Endodermal cell (in vitro differentiated cells): ENCODE data around the gene GABRR3. TPM values are rescaled to one million over a fixed set of nuclear protein-coding genes. Genes with fewer than 3 reads are reported as not detected.
A peak's percentile ranks its signal among the peaks of the same experiment; 100 is the strongest.

ENCODE experiments used
- DNase-seq: peaks from one replicate; pipeline ENCODE4 v3.0.0-alpha.2; 2017
- H3K27ac ChIP-seq: 2 replicates; pipeline ENCODE4 v1.5.1; 2013; ENCODE audit warnings: mild to moderate bottlenecking, low read depth, low read length, moderate library complexity
- H3K27me3 ChIP-seq: 2 replicates; pipeline ENCODE4 v1.6.1; 2013; ENCODE audit warnings: mild to moderate bottlenecking, low read length, moderate library complexity; ENCODE audit not compliant: insufficient read depth, control insufficient read depth, poor library complexity, severe bottlenecking
- H3K36me3 ChIP-seq: 2 replicates; pipeline ENCODE4 v1.7.0; 2013; ENCODE audit warnings: mild to moderate bottlenecking, low read length, moderate library complexity; ENCODE audit not compliant: control insufficient read depth, insufficient read depth
- H3K4me1 ChIP-seq: one replicate; pipeline ENCODE4 v1.7.0; 2013; ENCODE audit warnings: low read length; ENCODE audit not compliant: control insufficient read depth, insufficient read depth
- H3K4me3 ChIP-seq: 2 replicates; pipeline ENCODE4 v1.5.1; 2013; ENCODE audit warnings: mild to moderate bottlenecking, low read length, moderate library complexity
- H3K9ac ChIP-seq: 2 replicates; pipeline ENCODE4 v1.6.1; 2013; ENCODE audit warnings: mild to moderate bottlenecking, low read length, moderate library complexity; ENCODE audit not compliant: poor library complexity, severe bottlenecking; ENCODE audit errors: extremely low read depth
- H3K9me3 ChIP-seq: 2 replicates; pipeline ENCODE4 v1.6.1; 2013; ENCODE audit warnings: mild to moderate bottlenecking, low read length, moderate library complexity; ENCODE audit not compliant: control insufficient read depth
- H3K27ac Mint-ChIP-seq: 2 replicates; pipeline ENCODE4 v1.8.0; 2020; ENCODE audit warnings: mixed read lengths
- H3K27me3 Mint-ChIP-seq: 2 replicates; pipeline ENCODE4 v1.8.0; 2021; ENCODE audit warnings: mild to moderate bottlenecking, mixed read lengths; ENCODE audit not compliant: insufficient read depth
- H3K36me3 Mint-ChIP-seq: 2 replicates; pipeline ENCODE4 v1.8.0; 2020; ENCODE audit warnings: low read depth, mixed read lengths
- H3K4me1 Mint-ChIP-seq: 2 replicates; pipeline ENCODE4 v1.8.0; 2020; ENCODE audit warnings: mixed read lengths
- H3K4me3 Mint-ChIP-seq: 2 replicates; pipeline ENCODE4 v1.8.0; 2020; ENCODE audit warnings: mild to moderate bottlenecking, moderate library complexity, mixed read lengths
- H3K9me3 Mint-ChIP-seq: 2 replicates; pipeline ENCODE4 v1.8.0; 2020; ENCODE audit warnings: mild to moderate bottlenecking, mixed read lengths
- WGBS, 2 experiments: methylation state at CpG; one replicate each; pipeline versions ENCODE4 v1.1.5 to v1.1.7; 2013; ENCODE audit warnings: missing lambda C conversion rate in 2 of 2, mixed read lengths in 1 of 2; ENCODE audit not compliant: insufficient coverage in 1 of 2, insufficient read length in 1 of 2; 5-methylcytosine and 5-hydroxymethylcytosine counted together
- total RNA-seq, 2 donors: library from RNA; stranded (reverse); fragmentation: NEBNext Ultra II Directional in 1 of 2; extraction: Animal tissue kit (Norgen Biotek cat#: 25700) in 1 of 2; gene quantifications; 2 replicates in 1 of 2; 3 replicates in 1 of 2; pipeline ENCODE4 v1.2.1, GENCODE V29; 2021
- TF ChIP-seq, protein P1 (sequence below): fragments of 200-600 bp; sonication (generic); conservative IDR thresholded peaks from 2 replicates; pipeline ENCODE4 v1.5.0; 2021; ENCODE audit warnings: antibody characterized with exemption, mild to moderate bottlenecking

Gene GABRR3
- total RNA-seq, 2 donors from 2014 or later, result not detected

DNA sequence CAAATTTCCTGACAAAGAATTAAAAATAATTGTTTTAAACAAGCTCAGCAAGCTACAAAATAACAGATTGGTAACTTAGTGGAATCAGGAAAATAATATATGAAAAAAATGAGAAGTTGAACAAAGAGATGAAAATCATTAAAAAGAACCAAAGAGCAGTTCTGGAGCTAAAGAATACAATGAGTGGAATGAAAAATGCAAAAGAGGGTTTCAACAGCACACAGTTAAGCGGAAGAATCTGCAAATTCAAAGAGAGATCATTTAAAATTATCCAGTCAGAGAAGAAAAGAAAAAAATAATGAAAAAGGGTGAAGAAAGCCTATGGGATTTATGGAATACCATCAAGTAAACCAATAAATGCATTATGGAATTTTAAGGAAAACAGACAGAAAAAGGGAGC is 6.2 kb upstream of the GABRR3 start:
- H3K4me3 Mint-ChIP-seq, result no peak overlapping the region
- Histone ChIP-seq H3K9me3 (no peaks in the 10 kb centered on the region), H3K9ac (no peak overlapping the region), H3K4me1 (no peaks in the 10 kb centered on the region), H3K36me3 (no peaks in the 10 kb centered on the region), H3K4me3 (no peak overlapping the region), H3K27ac (no peak overlapping the region), H3K27me3 (no peaks in the 10 kb centered on the region)
- DNase-seq, result no peak
- H3K9me3 Mint-ChIP-seq, result no peaks in the 10 kb centered on the region
- TF ChIP-seq, protein P1, sequence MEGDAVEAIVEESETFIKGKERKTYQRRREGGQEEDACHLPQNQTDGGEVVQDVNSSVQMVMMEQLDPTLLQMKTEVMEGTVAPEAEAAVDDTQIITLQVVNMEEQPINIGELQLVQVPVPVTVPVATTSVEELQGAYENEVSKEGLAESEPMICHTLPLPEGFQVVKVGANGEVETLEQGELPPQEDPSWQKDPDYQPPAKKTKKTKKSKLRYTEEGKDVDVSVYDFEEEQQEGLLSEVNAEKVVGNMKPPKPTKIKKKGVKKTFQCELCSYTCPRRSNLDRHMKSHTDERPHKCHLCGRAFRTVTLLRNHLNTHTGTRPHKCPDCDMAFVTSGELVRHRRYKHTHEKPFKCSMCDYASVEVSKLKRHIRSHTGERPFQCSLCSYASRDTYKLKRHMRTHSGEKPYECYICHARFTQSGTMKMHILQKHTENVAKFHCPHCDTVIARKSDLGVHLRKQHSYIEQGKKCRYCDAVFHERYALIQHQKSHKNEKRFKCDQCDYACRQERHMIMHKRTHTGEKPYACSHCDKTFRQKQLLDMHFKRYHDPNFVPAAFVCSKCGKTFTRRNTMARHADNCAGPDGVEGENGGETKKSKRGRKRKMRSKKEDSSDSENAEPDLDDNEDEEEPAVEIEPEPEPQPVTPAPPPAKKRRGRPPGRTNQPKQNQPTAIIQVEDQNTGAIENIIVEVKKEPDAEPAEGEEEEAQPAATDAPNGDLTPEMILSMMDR, result no peak
- no peaks in the 10 kb centered on the region for H3K36me3 Mint-ChIP-seq
- H3K27ac Mint-ChIP-seq, result no peak overlapping the region
- no peaks in the 10 kb centered on the region for H3K27me3 Mint-ChIP-seq
- 100% methylated on average over 1 of the region's 1 CpG for WGBS, 2 experiments
- no peaks in the 10 kb centered on the region for H3K4me1 Mint-ChIP-seq

DNA sequence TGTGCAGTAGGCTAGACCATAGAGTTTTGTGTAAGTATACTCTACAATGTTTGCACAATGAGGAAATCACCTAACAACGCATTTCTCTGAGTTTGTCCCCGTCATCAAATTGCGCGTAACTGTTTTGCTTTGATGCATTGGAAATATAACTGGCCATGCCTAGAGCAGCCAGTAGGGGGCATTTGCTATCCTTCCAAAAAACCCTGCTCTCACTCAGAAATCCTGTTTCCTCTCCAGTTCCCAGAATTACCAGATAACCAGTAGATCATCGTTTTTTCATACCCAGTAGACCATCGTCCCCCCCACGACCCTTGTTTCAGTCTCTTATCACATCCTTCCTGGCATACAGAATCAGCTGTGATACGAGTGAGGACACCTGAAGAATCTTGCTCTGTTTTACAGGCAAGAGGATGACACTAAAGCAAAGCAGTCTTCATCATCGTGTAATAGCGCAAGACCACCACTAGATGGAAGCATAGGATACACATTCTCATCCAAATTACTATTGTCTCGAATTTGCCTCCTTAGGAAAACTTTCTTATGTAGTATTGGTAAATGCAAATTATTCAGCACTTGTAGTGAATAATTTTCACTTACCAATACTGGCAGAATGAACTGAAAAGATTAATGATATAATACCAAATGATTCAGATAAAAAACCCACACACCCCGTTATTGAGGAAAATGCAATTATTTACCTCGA is 4.4 kb upstream of the GABRR3 start:
- Histone ChIP-seq H3K27ac (no peak overlapping the region), H3K9me3 (no peaks in the 10 kb centered on the region), H3K36me3 (no peaks in the 10 kb centered on the region), H3K9ac (no peak overlapping the region), H3K4me1 (no peaks in the 10 kb centered on the region), H3K27me3 (no peaks in the 10 kb centered on the region), H3K4me3 (peak overlapping the region; percentile 79)
- Mint-ChIP-seq H3K27ac (peak overlapping the region; percentile 81), H3K27me3 (no peaks in the 10 kb centered on the region), H3K4me3 (peak overlapping the region; percentile 61), H3K4me1 (no peaks in the 10 kb centered on the region), H3K9me3 (no peaks in the 10 kb centered on the region), H3K36me3 (no peaks in the 10 kb centered on the region)
- WGBS, 2 experiments, result 17 to 29% methylated on average over 8 to 13 of the region's 13 CpGs
- DNase-seq, result peak; percentile 91
- TF ChIP-seq, protein P1, result peak; percentile 96

DNA sequence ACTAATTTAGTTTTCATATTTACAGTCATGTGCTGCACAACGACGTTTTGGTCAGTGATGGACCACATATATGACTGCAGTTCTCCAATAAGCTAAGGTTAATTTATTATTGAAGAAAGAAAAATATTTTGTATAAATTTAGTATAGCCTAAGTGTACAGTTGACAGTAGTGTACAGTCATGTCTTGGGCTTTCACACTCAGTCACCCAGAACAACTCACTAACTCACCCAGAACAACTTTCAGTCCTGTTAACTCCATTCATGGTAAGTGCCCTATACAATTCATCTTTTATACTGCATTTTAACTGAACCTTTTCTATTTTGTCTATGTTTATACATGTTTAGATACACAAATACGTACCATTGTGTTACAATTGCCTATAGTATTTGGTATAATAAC is 3.8 kb upstream of the GABRR3 start:
- 95 to 100% methylated on average over 2 to 3 of the region's 3 CpGs for WGBS, 2 experiments
- Histone ChIP-seq H3K4me3 (no peak overlapping the region), H3K27ac (no peak overlapping the region), H3K27me3 (no peaks in the 10 kb centered on the region), H3K4me1 (no peaks in the 10 kb centered on the region), H3K9me3 (no peaks in the 10 kb centered on the region), H3K9ac (no peak overlapping the region), H3K36me3 (no peaks in the 10 kb centered on the region)
- Mint-ChIP-seq H3K36me3 (no peaks in the 10 kb centered on the region), H3K27me3 (no peaks in the 10 kb centered on the region), H3K27ac (no peak overlapping the region), H3K4me3 (no peak overlapping the region), H3K4me1 (no peaks in the 10 kb centered on the region), H3K9me3 (no peaks in the 10 kb centered on the region)
- no peak for DNase-seq
- TF ChIP-seq, protein P1, result no peak
